HL-60 (cell line): ENCODE data around the gene AGER.

Experiments
- DNase-seq, 2 experiments: peaks; one replicate each; pipeline ENCODE4 v3.0.0-alpha.2; 2010 to 2020; ENCODE audit warnings: low read depth in 1 of 2, low spot score in 1 of 2
- H3K27ac ChIP-seq: fragments of 250-450 bp; sonication (Bioruptor Pico); replicated peaks from 2 replicates; pipeline ENCODE4 v1.5.1; 2020; ENCODE audit warnings: mild to moderate bottlenecking, moderate library complexity
- H3K27me3 ChIP-seq: fragments of 250-450 bp; sonication (Bioruptor Pico); 2 replicates; pipeline ENCODE4 v1.5.1; 2021; ENCODE audit warnings: mild to moderate bottlenecking, moderate library complexity; ENCODE audit not compliant: insufficient read depth, poor library complexity, severe bottlenecking
- H3K4me3 ChIP-seq: replicated peaks from 2 replicates; pipeline ENCODE4 v1.5.1; 2011; ENCODE audit warnings: mild to moderate bottlenecking, control low read depth, low read length; ENCODE audit not compliant: insufficient read depth
- GABPA ChIP-seq: IDR thresholded peaks from 2 replicates; pipeline ENCODE4 v1.6.1; 2012; ENCODE audit warnings: low read depth
- POLR2AphosphoS5 ChIP-seq: IDR thresholded peaks from 2 replicates; pipeline ENCODE4 v1.6.1; 2012; ENCODE audit warnings: low read depth
- SPI1 ChIP-seq: IDR thresholded peaks from 2 replicates; pipeline ENCODE4 v1.6.1; 2012; ENCODE audit warnings: low read depth, mild to moderate bottlenecking, borderline replicate concordance
- TF ChIP-seq, protein P1 (sequence below): IDR thresholded peaks from one replicate; pipeline ENCODE4 v1.5.1; 2011; ENCODE audit warnings: low read length, control low read depth, inconsistent platforms; ENCODE audit not compliant: insufficient read depth
- TF ChIP-seq, protein P2 (sequence below): IDR thresholded peaks from 2 replicates; pipeline ENCODE4 v1.6.1; 2012; ENCODE audit warnings: low read depth; ENCODE audit not compliant: insufficient replicate concordance

AGER gene

DNA sequence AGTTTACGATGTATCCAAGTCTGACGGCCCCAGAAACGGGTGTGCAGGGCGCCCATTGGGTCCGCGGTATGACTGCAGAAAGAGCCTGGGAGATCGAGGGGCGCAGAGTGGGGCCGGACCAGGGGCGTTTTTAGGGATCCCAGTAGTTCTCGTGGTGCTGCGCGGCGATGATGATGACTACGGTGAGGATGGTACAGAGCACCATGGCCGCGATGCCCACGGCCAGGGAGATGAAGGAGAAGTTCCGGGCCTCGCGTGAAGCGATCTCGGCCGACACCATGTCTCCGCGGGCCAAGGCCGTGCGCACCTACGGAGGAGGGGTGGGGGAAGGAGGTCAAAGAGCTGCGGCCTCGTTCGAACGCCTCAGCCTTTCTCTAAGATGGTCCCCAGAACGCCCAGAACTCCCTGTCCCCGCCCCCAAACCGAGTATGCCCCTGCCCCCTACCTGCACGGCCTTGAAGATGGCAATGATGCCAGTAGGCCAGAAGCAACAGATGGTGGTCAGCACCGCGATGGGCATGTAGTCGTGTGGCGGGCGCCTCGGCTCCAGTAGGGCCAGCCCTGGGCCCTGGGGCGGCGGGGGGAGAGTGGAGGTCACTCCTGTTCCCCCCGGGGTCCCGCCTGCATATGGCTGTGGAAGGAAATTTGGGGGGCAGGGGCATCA is 34.8 kb downstream of the AGER start:
- no peak overlapping the region for H3K4me3 ChIP-seq
- peaks cover 40% of the 10 kb centered on the region for H3K27me3 ChIP-seq
- no peak overlapping the region for H3K27ac ChIP-seq
- no peak for DNase-seq
- TF ChIP-seq GABPA (no peak), POLR2AphosphoS5 (no peak), SPI1 (no peak)
- TF ChIP-seq, protein P1, sequence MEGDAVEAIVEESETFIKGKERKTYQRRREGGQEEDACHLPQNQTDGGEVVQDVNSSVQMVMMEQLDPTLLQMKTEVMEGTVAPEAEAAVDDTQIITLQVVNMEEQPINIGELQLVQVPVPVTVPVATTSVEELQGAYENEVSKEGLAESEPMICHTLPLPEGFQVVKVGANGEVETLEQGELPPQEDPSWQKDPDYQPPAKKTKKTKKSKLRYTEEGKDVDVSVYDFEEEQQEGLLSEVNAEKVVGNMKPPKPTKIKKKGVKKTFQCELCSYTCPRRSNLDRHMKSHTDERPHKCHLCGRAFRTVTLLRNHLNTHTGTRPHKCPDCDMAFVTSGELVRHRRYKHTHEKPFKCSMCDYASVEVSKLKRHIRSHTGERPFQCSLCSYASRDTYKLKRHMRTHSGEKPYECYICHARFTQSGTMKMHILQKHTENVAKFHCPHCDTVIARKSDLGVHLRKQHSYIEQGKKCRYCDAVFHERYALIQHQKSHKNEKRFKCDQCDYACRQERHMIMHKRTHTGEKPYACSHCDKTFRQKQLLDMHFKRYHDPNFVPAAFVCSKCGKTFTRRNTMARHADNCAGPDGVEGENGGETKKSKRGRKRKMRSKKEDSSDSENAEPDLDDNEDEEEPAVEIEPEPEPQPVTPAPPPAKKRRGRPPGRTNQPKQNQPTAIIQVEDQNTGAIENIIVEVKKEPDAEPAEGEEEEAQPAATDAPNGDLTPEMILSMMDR: no peak
- TF ChIP-seq, protein P2, sequence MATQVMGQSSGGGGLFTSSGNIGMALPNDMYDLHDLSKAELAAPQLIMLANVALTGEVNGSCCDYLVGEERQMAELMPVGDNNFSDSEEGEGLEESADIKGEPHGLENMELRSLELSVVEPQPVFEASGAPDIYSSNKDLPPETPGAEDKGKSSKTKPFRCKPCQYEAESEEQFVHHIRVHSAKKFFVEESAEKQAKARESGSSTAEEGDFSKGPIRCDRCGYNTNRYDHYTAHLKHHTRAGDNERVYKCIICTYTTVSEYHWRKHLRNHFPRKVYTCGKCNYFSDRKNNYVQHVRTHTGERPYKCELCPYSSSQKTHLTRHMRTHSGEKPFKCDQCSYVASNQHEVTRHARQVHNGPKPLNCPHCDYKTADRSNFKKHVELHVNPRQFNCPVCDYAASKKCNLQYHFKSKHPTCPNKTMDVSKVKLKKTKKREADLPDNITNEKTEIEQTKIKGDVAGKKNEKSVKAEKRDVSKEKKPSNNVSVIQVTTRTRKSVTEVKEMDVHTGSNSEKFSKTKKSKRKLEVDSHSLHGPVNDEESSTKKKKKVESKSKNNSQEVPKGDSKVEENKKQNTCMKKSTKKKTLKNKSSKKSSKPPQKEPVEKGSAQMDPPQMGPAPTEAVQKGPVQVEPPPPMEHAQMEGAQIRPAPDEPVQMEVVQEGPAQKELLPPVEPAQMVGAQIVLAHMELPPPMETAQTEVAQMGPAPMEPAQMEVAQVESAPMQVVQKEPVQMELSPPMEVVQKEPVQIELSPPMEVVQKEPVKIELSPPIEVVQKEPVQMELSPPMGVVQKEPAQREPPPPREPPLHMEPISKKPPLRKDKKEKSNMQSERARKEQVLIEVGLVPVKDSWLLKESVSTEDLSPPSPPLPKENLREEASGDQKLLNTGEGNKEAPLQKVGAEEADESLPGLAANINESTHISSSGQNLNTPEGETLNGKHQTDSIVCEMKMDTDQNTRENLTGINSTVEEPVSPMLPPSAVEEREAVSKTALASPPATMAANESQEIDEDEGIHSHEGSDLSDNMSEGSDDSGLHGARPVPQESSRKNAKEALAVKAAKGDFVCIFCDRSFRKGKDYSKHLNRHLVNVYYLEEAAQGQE: no peak

DNA sequence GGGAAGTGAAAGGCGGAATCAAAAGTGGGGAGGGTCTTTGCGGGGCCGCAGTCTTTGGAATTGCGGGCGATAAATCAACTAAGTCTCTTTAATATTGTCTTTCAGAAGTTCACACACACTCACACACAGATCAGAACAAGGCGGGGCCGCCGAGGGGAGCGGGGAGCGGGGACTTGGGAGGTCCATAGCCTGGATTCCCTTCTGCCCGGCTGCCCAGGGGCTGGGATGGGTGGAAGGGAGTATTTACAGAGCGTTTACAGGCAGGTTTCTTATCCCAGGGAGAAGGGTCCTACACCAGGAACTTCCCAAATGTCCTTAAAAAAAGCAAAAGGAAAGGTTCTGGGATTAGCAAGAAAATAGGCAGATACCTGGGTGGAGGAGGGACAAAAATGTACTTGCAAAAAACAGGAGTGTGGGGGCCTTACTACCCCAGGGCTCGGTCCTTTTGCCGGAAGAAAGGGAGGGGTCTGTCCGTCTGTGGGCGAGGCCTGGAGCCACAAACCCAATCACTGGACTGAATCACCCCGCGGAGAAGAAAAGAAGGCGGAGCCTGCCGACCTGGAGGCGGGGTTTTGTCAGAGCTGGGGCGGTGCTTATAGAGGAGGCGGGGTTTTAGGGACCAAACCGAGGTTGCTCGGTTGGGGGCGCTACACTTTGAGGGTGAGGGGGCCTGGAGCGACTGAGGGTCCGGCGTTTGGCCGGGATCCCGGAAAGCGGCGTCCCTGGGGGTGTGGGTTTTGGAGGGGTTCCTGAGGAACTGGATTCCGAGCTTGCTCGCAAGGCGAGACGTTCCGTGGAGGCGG is 35.6 kb downstream of the AGER start:
- TF ChIP-seq SPI1 (no peak), POLR2AphosphoS5 (no peak), GABPA (no peak)
- TF ChIP-seq, protein P2: no peak
- TF ChIP-seq, protein P1: no peak
- DNase-seq: no peak
- no peak overlapping the region for H3K27ac ChIP-seq
- no peak overlapping the region for H3K4me3 ChIP-seq
- peaks cover 36% of the 10 kb centered on the region for H3K27me3 ChIP-seq

DNA sequence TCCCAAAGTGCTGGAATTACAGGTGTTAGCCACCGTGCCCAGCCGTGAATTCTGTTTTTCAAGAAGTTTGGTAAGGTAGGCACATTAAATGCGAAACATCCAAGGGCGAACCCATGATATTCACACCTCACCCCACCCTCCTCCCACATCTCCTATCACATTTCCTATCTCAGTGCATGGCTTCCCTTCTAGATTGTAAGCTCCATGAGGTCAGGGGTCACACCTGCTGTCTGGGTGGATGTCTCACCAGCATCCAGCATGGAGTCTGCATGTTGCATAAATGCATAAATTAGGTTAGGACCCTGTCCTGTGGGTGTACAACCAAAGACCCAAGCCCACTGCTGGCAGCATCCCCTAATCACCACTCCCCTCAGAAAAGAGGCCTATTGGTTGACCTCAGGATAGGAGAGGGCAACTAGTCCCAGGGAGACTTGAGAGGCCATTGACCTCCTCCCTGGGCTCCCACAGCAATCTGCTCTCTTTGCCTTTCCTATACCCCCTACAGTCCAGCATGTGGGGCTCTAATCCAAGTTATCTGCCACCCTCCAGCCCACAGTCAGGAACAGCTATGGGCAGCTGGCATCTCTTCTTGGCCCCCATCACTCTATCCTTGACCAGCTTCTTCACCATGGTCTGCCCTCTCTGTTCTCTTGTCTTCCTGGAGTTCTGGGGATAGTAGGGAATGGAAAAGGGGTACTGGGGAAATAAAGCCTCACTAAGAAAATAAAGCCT is 36.5 kb downstream of the AGER start:
- H3K27ac ChIP-seq: no peak overlapping the region
- DNase-seq: no peak
- TF ChIP-seq, protein P2: no peak
- TF ChIP-seq POLR2AphosphoS5 (no peak), GABPA (no peak), SPI1 (no peak)
- TF ChIP-seq, protein P1: no peak
- no peak overlapping the region for H3K4me3 ChIP-seq
- H3K27me3 ChIP-seq: peaks cover 29% of the 10 kb centered on the region
